HG02642 (cell line): ENCODE results near the gene ARF6.
"Not testable (repeated sequence)": the region's sequence is repeated elsewhere in the genome, so short reads cannot be mapped to it uniquely, and the experiment has no call there.

Source experiments
- ATAC-seq: cut with Tn5 transposase; IDR thresholded peaks from one replicate; pipeline ENCODE4 v1.9.1; 2021; ENCODE audit warnings: mild to moderate bottlenecking; ENCODE audit not compliant: unreplicated experiment, poor library complexity

The ARF6 gene

GRCh38 chr14:49902679-49903246 lies 9.9 kb downstream of the ARF6 start:
- not testable (repeated sequence) for ATAC-seq

DNA sequence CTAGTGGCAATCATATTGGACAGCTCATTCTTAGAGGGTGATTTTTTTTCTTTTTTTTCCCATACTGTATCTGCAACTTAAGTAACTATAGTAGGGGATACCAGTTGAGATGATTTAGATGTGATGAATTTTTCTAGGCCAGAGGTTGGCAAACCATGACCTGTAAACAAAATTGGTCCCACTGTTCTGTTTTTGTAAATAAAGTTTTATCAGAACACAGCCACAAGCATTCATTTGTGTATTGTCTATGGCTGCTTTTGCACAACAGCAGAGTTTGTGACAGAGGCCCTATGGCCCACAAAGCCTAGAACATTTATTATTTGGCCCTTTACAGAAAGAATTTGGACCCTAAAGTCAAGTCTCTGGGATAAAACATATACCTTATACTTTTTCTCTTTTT lies 11.4 kb downstream of the ARF6 start:
- ATAC-seq: no peak

DNA sequence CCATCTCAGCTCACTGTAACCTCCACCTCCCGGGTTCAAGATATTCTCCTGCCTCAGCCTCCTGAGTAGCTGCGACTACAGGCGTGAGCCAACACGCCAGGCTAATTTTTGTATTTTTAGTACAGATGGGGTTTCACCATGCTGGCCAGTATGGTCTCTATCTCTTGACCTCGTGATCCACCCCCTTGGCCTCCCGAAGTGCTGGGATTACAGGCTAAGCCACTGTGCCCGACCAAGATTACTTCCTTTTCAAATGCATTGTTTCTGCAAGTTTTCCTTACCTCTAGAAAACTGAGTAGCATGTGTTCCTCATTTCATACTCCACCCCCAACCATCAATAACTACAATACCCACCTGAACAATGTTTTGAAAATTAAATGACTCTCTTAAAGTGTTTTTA lies 13.1 kb downstream of the ARF6 start:
- ATAC-seq: no peak

DNA sequence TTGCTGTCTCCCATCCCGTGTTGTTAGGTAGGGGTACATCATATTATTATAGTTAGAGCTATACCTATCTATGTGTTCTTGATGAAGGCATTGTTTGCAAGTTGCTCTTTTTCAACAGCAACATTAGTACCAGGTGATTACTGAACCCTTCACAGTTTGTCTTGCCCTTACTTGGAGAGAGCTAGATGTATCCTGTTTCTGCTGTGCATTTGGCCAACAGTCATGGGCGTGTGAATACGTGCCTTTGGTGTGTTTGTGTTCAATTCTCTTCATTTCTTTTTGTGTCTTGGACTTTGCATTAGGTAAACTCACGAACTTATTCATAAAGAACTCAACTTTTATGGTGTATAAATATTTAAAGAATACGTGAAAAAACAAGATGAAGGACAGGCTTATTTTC lies 14.3 kb downstream of the ARF6 start:
- no peak for ATAC-seq

GRCh38 chr14:49908433-49908782 lies 15.5 kb downstream of the ARF6 start:
- ATAC-seq: no peak

DNA sequence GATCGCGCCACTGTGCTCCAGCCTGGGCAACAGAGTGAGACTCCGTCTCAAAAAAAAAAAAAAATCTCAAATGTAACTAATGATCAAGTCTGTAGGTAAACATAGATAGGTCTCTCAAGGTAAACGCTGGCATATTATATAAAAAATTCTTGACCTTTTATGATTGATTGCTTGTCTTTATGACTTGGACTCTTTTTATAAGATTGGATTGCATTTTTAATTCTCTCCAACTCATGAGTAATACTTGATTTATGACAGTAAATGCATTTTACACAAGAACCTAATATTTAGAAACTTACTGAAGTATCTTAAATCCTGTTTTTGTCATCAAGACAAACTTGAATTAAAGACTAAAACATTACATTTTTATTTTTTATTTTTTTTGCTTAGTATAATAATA lies 16.1 kb downstream of the ARF6 start:
- ATAC-seq: no peak

GRCh38 chr14:49915085-49915484 lies 22.2 kb downstream of the ARF6 start:
- ATAC-seq: no peak

GRCh38 chr14:49918706-49919105 lies 25.8 kb downstream of the ARF6 start:
- ATAC-seq: no peak

GRCh38 chr14:49919825-49920659 lies 27.2 kb downstream of the ARF6 start:
- ATAC-seq: no peak

DNA sequence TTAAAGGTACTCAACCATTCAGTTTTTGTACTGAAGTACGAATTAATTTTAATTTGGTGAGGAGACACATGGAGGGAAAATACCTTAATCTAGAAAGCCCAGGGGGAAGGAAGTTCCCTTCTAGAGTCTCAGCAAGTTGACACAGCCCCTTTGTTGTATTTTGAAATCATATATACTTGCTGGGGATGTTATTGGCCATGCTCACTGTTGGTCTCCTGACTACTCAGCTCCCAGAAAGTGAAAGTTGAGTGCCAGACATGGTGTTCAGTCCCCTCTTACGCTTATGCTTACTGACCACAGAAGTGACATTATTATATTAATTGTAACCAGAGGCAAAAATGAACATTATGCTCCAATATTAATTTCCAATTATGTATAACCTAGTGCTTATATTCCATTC lies 28.1 kb downstream of the ARF6 start:
- ATAC-seq: no peak

- no peak for ATAC-seq
These were observed 28.5 kb downstream of the ARF6 start for GRCh38 chr14:49921401-49921800.

DNA sequence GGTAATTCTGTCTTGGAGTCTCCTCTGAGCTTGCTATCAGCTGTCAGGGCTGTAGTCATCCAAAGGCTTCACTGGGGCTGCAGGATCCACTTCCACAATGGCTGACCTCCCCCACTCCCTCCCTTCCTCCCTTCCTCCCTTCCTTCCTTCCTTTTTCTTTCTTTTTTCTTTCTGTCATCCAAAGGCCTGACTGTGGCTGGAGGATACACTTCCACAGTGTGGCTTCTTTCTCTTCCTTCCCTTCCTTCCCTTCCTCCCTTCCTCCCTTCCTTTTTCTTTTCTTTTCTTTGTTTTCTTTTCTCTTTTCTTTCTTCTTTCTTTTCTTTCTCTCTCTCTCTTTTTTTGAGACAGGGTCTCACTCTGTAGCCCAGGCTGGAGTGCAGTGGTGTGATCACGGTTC lies 30.6 kb downstream of the ARF6 start:
- ATAC-seq: no peak

DNA sequence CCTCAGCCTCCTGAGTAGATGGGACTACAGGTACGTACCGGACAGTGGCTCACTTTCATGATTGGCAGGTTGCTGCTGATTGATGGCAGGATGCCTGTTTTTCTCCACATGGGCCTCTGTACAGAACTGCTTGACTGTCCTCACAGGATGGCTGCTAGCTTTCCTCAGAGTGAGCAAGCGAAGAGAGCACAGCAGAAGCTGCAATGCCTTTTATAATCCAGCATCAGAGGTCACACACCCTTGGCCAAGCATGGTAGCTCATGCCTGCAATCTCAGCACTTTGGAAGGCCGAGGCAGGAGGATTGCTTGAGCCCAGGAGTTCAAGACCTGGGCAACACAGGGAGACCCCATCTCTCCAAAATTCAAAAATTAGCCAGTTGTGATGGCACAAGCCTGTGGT lies 31.0 kb downstream of the ARF6 start:
- ATAC-seq: no peak

- ATAC-seq: no peak
These were observed 32.0 kb downstream of the ARF6 start for GRCh38 chr14:49924852-49925251.

GRCh38 chr14:49926803-49927202 lies 33.9 kb downstream of the ARF6 start:
- ATAC-seq: no peak

DNA sequence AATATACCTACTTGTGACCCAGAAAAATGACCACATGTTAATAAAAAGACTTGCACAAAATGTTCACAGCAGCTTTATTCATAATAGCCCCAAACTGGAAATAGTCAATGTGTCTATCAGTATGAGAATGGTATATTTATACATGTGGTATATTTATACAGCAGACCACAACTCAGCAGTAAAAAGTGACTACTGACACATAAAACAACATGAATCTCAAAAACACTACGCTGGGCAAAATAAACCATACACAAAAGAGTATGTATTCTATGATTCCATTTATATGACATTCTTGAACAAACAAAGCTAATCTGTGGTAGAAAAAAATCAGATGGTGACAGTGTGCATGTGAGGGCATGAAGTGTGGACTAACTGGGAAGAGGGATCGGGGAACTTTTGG lies 35.1 kb downstream of the ARF6 start:
- ATAC-seq: no peak

GRCh38 chr14:49930720-49931119 lies 37.8 kb downstream of the ARF6 start:
- ATAC-seq: no peak

DNA sequence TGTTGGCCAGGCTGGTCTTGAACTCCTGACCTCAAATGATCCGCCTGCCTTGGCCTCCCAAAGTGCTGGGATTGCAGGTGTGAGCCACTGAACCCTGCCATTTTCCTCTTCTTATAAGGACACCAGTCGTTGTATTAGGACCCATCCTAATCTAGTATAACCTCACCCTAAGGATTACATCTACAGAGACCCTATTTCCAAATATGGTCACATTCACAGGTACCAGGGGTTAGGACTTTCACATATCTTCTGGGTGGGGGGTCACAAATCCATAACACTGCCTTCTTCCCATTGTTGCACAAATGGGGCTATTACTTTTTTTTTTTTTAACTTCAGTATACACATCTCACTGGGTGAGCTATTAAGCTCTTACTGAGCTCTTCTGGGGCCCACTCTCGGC lies 38.6 kb downstream of the ARF6 start:
- no peak for ATAC-seq

GRCh38 chr14:49933128-49933527 lies 40.2 kb downstream of the ARF6 start:
- ATAC-seq: no peak

- ATAC-seq: no peak
These were observed 40.8 kb downstream of the ARF6 start for GRCh38 chr14:49933704-49934103.

DNA sequence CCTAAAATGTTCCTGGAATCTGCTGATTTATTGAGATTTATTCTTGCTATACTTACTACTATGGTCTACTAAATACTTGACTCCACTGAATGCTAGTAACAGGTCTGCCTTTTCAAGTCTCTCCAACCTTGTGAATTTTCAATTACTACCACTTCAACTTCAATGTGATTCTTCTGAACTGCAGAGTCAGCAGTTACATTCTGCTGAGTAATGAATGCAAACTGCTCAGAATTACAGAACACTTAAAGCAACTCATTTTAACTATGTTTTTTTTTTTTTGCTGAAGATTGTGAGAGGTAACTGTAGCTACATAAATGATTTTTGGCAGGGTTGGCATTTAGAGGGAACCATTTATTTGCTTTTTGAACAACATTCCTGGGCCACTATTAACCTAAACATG lies 41.8 kb downstream of the ARF6 start:
- no peak for ATAC-seq

DNA sequence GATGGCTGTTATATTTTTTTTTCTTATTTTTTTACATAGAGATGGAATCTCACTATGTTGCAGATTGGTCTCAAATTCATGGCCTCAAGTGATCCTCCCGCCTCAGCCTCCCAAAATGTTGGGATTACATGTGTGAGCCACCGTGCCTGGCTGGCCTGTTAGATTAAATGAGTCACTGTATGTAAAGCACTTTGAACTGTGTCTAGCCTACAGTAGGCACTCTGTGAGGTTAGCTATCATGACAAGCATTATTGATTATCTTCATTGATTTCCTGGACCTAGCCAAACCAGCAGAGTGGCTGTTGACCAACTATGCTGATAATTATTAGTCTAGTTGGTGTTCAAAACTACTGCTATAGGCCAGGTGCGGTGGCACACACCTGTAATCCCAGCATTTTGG lies 42.6 kb downstream of the ARF6 start:
- ATAC-seq: no peak
